ENCODE results near the gene NFKB1.

GRCh38 chr4:102454268-102454667 lies 46.9 kb upstream of the NFKB1 start:
- TF ChIP-seq POLR2A (conservative IDR thresholded peaks at IDR 0.05) (no peak), NR1H2 (CRISPR knock-in tag; IDR thresholded peaks at IDR 0.05) (no peak), SIN3A (IDR thresholded peaks at IDR 0.05; ENCODE audit: borderline replicate concordance in 2 of 2, control insufficient read depth in 1 of 2, low read depth in 2 of 2, low read length in 2 of 2) (no peak)

All from K562 (cell line).